Psoas muscle (tissue), 8 donors: Measurements from ENCODE around the gene NPTN. TPM values are rescaled to one million over a fixed set of nuclear protein-coding genes. Genes with fewer than 3 reads are reported as not detected.

Source experiments
- ATAC-seq, 4 donors: fragments of 200-7000 bp; cut with Tn5 transposase; one replicate each; pipeline ENCODE4 v1.9.1; 2020; ENCODE audit warnings: moderate library complexity in 3 of 4, mild to moderate bottlenecking in 2 of 4
- DNase-seq, 2 donors: peaks; one replicate each; pipeline ENCODE4 v3.0.0-alpha.2; 2020
- H3K27ac ChIP-seq: fragments of 200-600 bp; one replicate; pipeline ENCODE4 v1.8.0; 2022
- H3K27me3 ChIP-seq, 3 donors: fragments of 200-600 bp in 1 of 3; one replicate each; pipeline versions ENCODE4 v1.6.1 to v1.8.0; 2013 to 2022; ENCODE audit warnings: low read length in 2 of 3, mild to moderate bottlenecking in 2 of 3, moderate library complexity in 1 of 3; ENCODE audit not compliant: insufficient read depth in 3 of 3
- H3K36me3 ChIP-seq, 2 donors: fragments of 200-600 bp in 1 of 2; one replicate each; pipeline versions ENCODE4 v1.6.1 to v1.8.0; 2013 to 2022; ENCODE audit warnings: low read depth in 1 of 2, mild to moderate bottlenecking in 1 of 2, moderate library complexity in 1 of 2; ENCODE audit not compliant: insufficient read depth in 1 of 2
- H3K4me1 ChIP-seq: fragments of 200-600 bp; one replicate; pipeline ENCODE4 v1.8.0; 2022
- H3K4me3 ChIP-seq: fragments of 200-600 bp; one replicate; pipeline ENCODE4 v1.8.0; 2022; ENCODE audit warnings: mild to moderate bottlenecking
- H3K9me3 ChIP-seq: fragments of 200-600 bp; one replicate; pipeline ENCODE4 v1.8.0; 2022
- CTCF ChIP-seq: fragments of 200-600 bp; IDR thresholded peaks from one replicate; pipeline ENCODE4 v1.8.0; 2022; ENCODE audit warnings: antibody characterized with exemption
- WGBS, 3 donors: extraction: QIAGEN DNeasy Blood & Tissue Kit; methylation state at CpG; one replicate each; pipeline versions ENCODE4 v1.1.6 to v1.1.7; 2013; 5-methylcytosine and 5-hydroxymethylcytosine counted together
- intact Hi-C, 2 donors: fragments of 100-400 bp; cut with DNase I; formaldehyde crosslinking; loops; one replicate each; pipeline versions ENCODE4 v1.11.0 to v1.14.2; 2022
- polyA plus RNA-seq, 3 donors: library from polyadenylated mRNA; stranded (reverse); fragments of 200-250 nt; gene quantifications; one replicate each; pipeline ENCODE4 v1.2.3, GENCODE V29; 2013
- total RNA-seq, 4 donors: library from RNA; stranded (reverse); fragmentation: NEBNext Ultra II Directional in 2 of 4; extraction: Animal tissue kit (Norgen Biotek cat#: 25700) in 2 of 4; gene quantifications; one replicate each; pipeline versions ENCODE4 v1.2.1 to v1.2.4, GENCODE V29; 2021 to 2023
- donor health status: healthy with polysubstance abuse.
- donor health status: DM: no; HTN: no; CAD: no; lungs with moderate emphysema.
- donor health status: Bipolar disorder and iron deficiency.
- donor health status: healthy.
- donor health status: DM: yes; HTN: yes; CAD: no.
- donor health status: DM: no; HTN: no; CAD: no.
- donor health status: DM: no; HTN: no; CAD: no.
- donor health status: DM: yes; HTN: yes; CAD: no.

NPTN gene
- total and polyA plus RNA-seq, 7 donors = 26.3 to 41.1 (median 32.1) TPM

- TF ChIP-seq CTCF = no peak
- DNase-seq = no peak
- Histone ChIP-seq H3K4me3 (no peak overlapping the region), H3K4me1 (peaks cover 93% of the 10 kb centered on the region), H3K27me3 (no peaks in the 10 kb centered on the region), H3K36me3 (no peaks in the 10 kb centered on the region), H3K27ac (no peak overlapping the region), H3K9me3 (no peaks in the 10 kb centered on the region)
- ATAC-seq = no peak
- intact Hi-C loops = no loop called here
- WGBS, 3 donors = 51 to 61% (median 53%) methylated on average over 2 of the region's 2 CpGs
Observed at GRCh38 chr15:73626072-73626471, 7.1 kb downstream of the NPTN start.

GRCh38 chr15:73624530-73624929 lies 8.7 kb downstream of the NPTN start:
- no peak overlapping the region for H3K4me3 ChIP-seq
- 6 to 23% (median 23%) methylated on average over 1 of the region's 1 CpG for WGBS, 3 donors
- no peaks in the 10 kb centered on the region for H3K9me3 ChIP-seq
- H3K4me1 ChIP-seq = peaks cover 93% of the 10 kb centered on the region
- DNase-seq = no peak
- TF ChIP-seq CTCF = no peak
- intact Hi-C loops = no loop called here
- H3K27ac ChIP-seq = no peak overlapping the region
- no peaks in the 10 kb centered on the region for H3K36me3 ChIP-seq
- H3K27me3 ChIP-seq = no peaks in the 10 kb centered on the region
- peak in 1 of 4 donors; percentile 27 for ATAC-seq

- Histone ChIP-seq H3K36me3 (no peaks in the 10 kb centered on the region), H3K4me3 (no peak overlapping the region), H3K4me1 (peaks cover 82% of the 10 kb centered on the region), H3K27ac (no peak overlapping the region), H3K9me3 (no peaks in the 10 kb centered on the region), H3K27me3 (no peaks in the 10 kb centered on the region)
- no peak for TF ChIP-seq CTCF
- intact Hi-C loops = no loop called here
- ATAC-seq (peak in 1 of 4 donors; percentile 53), DNase-seq (no peak)
Observed at GRCh38 chr15:73621286-73621826, 11.8 kb downstream of the NPTN start.

- Histone ChIP-seq H3K4me3 (no peak overlapping the region), H3K9me3 (no peaks in the 10 kb centered on the region), H3K36me3 (no peaks in the 10 kb centered on the region), H3K27ac (peak overlapping the region; percentile 39), H3K27me3 (no peaks in the 10 kb centered on the region), H3K4me1 (peaks cover 78% of the 10 kb centered on the region)
- ATAC-seq (peak; percentile 44 to 77 (median 62)), DNase-seq (no peak)
- no peak for TF ChIP-seq CTCF
- intact Hi-C loops = no loop called here
Observed at GRCh38 chr15:73620078-73620477, 13.1 kb downstream of the NPTN start.

- intact Hi-C loops = no loop called here
- Histone ChIP-seq H3K27me3 (no peaks in the 10 kb centered on the region), H3K27ac (no peak overlapping the region), H3K36me3 (no peaks in the 10 kb centered on the region), H3K4me1 (peaks cover 58% of the 10 kb centered on the region), H3K9me3 (no peaks in the 10 kb centered on the region), H3K4me3 (no peak overlapping the region)
- no peak for DNase-seq
- WGBS, 3 donors = 71 to 87% (median 76%) methylated on average over 5 of the region's 5 CpGs
- no peak for TF ChIP-seq CTCF
- no peak for ATAC-seq
Observed at GRCh38 chr15:73617913-73618312, 15.3 kb downstream of the NPTN start.
